Neural progenitor cell (in vitro differentiated cells): ENCODE measurements around the gene INMT.

ENCODE experiments used
- CTCF ChIP-seq: fragments of 200-600 bp; sonication (generic); IDR thresholded peaks from 2 replicates; pipeline ENCODE4 v1.5.1; 2017; ENCODE audit warnings: antibody characterized with exemption, mild to moderate bottlenecking
- EZH2 ChIP-seq: fragments of 200-600 bp; sonication (generic); IDR thresholded peaks from 2 replicates; pipeline ENCODE4 v1.6.1; 2017; ENCODE audit warnings: antibody characterized with exemption, mild to moderate bottlenecking, moderate library complexity

- no peak for TF ChIP-seq CTCF
- no peak for TF ChIP-seq EZH2
These were observed 23.3 kb upstream of the INMT start for GRCh38 chr7:30728591-30729100.
